Measurements from ENCODE around the gene FKBP10.
A peak's percentile ranks its signal among the peaks of the same experiment; 100 is the strongest.

The FKBP10 gene

DNA sequence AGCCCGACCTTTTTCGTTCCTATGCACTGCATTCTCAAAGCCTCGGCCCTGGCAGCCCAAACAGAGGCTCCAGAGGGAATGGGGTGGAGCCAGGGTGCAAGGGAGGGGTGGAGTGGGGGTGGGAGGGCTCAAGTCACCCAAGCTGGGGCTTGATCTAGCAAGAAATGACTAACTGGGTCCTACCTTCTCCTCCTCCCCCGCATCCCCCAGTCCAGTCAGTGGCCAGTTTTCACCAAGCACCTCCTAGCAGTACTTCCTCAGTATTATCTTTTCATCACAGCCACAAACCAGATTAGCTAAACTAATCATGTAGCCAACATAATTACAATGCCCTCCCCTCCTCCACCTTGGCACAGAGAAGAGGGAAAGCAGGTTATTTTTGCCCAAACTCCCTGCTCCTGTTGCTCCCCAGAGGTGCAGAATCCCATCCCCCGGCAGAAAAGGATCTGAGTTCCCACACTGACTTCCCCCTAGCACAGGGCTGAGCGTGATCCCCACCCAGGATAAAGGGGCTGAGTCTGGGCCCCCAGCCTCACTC, 28.5 kb upstream of the FKBP10 start:
- no peak for DNase-seq

GRCh38 chr17:41785091-41785858, 27.5 kb upstream of the FKBP10 start:
- no peak for DNase-seq

GRCh38 chr17:41785859-41786226, 27.0 kb upstream of the FKBP10 start:
- DNase-seq: no peak

GRCh38 chr17:41786227-41787020, 26.4 kb upstream of the FKBP10 start, which contains the start of gene JUP:
Gene JUP, minus strand, starts transcription at chr17:41786711. Its CDS starts 14,857 bp downstream, at chr17:41771854.
- peak; percentile 89 for DNase-seq

DNA sequence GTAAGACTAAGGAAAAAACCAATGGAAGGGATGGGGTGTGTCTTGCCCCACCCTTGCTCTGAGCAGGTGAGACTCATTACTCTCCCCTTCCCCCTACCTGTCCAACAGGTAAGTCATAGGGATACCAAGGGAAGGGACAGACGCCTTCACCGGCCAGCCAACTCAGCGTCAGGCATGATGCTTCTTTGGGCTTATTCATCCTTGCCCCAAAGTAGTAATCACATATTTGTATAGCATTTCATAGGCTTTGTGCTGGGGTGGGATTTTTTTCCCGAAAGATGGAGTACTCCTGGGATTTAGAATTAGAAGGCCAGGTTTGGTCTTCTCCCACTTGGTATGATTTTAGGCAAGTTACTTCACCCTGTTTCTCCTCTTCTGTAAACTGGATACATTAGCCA, 25.8 kb upstream of the FKBP10 start:
- DNase-seq: no peak

GRCh38 chr17:41792845-41793783, 19.7 kb upstream of the FKBP10 start:
- DNase-seq: no peak

DNA sequence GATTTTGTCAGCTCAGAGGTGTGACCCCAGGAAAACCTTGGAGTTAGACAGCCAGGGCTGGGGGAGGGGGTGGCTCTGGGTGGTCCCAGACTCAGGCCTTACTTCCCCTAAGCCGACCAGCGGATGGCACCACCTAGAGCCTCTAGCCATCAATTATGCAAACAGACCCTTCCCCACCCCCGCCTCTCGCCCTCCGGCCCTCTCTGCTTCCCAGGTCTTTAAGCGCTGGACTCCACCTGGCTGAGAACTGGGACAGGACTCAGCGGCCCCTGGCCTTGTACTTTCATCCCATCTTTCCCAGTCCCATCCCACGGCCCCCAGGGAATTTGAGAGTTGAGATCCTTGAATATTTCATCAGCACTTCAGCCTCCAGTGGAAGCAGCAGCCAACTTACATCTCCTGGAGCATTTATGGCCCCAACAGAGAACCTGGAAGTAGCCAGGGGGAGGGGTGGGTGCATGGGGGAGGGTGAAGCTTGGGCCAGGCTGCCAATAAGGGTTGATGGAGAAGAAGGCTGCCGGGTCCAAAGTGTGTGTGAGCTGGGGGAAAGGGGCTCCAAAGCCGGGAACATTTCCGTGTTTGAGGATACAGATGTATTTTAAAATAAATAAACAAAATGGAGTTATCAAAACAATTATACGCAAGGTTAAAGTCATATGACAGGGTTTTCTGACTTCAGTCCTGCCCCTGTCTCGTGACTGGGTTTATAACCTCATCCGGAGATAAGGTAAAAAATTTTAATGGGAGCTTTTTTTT, 18.8 kb upstream of the FKBP10 start:
- DNase-seq: no peak

DNA sequence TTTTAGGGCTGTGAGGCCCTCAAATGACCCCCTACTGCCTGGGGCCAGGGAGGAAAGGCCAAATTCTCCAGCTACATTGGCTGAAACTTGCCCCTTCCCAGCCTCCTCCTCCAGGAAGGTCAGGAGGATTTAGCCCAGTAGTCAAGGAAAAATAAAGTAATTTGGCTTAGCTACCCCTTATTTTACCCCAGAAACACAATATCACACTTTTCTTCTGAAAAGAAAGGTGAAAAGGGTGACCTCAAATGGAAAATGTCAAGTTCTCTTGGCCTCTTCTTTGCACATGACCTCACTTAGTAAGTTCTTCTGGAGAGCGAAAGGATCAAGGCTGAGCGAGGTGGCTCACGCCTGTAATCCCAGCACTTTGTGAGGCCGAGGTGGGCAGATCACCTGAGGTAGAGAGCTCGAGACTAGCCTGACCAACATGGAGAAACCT, 18.2 kb upstream of the FKBP10 start:
- DNase-seq: no peak

GRCh38 chr17:41796121-41796895, 16.5 kb upstream of the FKBP10 start:
- no peak for DNase-seq

GRCh38 chr17:41797377-41797776, 15.4 kb upstream of the FKBP10 start:
- DNase-seq: no peak

DNA sequence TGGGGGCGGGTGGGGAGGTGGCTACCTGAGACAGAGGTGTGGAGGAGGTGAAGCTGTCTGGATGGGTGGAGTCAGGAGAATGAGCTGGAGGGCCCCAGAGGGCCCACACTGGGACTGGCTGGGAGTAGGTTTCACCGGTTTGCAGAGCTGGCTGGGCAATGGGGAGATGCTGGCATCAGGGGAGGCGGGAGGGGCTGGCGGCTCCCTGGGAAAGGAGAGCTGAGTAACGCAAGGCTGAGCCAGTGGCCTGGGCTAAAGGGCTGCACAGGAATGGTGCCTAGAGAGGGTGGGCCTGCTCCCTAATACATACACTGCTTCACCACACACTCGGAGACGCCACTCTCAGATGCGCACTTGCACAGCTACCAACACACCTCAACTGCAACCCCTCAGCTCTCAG, 13.4 kb upstream of the FKBP10 start:
- DNase-seq: no peak

GRCh38 chr17:41800601-41801373, 12.0 kb upstream of the FKBP10 start:
- no peak for DNase-seq

- peak; percentile 79 for DNase-seq
Observed at GRCh38 chr17:41801374-41802271, 11.2 kb upstream of the FKBP10 start.

GRCh38 chr17:41803049-41804020, 9.5 kb upstream of the FKBP10 start:
- DNase-seq: no peak

- no peak for DNase-seq
Observed at GRCh38 chr17:41806685-41807445, 5.9 kb upstream of the FKBP10 start.

DNA sequence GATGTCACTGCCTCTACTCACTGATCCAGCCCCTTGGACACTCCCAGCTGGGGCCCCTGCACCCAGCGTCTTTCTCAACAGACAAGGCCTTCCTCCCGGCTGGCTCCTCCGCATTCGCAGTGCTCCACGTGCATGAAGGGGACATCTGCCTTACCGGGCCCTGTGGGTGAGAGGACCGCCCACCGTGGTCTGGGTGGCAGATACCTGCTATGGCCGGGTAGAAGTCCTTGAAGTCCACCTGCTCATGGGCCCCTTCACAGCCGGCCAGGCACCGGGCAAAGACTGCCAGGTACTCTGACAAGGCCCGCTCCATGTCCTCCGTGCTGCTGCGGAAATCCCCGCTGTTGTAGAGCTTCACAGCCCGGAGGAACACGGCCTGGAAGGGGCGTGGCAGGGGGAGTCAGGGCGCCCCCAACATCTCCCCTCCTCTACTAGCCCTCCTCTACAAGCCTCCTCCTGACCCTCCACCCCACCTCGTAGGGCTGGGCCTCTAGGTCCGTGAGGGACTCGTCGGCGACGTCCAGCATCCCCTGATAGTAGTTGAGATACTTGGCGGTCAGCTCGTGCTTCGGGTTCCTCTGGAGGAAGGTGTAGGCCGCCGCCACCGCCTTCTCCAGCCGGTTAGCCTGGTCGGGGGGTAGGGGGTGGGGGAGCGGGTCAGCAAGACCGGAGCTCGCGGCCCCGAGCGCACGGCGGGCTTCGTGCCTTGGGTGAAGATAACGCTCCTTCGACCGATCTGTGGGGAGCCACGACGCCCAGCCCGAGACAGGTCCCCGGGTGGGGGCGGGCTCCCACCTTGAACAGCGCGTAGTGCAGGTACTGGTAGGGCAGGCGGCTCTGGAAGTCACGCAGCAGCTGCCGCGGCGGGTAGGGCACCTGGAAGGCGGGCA, 1.9 kb upstream of the FKBP10 start:
- DNase-seq: no peak
